CMK (cell line): ENCODE data around the gene CEACAM1.
"Not testable (repeated sequence)": the region's sequence is repeated elsewhere in the genome, so short reads cannot be mapped to it uniquely, and the experiment has no call there.

ENCODE experiments used
- DNase-seq: peaks from one replicate; pipeline ENCODE4 v3.0.0-alpha.2; 2010; ENCODE audit warnings: low read depth

The CEACAM1 gene

DNA sequence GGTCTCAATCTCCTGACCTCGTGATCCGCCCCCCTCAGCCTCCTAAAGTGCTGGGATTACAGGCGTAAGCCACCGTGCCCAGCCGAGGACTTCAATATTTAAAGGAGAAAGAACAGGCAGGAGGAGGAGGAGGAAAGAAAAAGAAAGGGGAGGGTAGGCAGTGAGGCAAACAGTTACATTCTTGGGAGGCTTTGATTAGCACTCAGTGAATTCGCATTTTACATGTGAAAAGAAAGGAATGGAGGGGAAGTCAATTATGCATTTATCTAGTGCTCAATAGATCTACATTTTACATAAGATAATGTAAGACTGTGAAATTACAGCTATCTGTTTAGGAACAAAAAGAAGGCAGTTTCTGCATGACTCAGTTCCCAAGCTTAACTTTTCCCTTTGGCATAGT is 54.6 kb downstream of the CEACAM1 start:
- no peak for DNase-seq

DNA sequence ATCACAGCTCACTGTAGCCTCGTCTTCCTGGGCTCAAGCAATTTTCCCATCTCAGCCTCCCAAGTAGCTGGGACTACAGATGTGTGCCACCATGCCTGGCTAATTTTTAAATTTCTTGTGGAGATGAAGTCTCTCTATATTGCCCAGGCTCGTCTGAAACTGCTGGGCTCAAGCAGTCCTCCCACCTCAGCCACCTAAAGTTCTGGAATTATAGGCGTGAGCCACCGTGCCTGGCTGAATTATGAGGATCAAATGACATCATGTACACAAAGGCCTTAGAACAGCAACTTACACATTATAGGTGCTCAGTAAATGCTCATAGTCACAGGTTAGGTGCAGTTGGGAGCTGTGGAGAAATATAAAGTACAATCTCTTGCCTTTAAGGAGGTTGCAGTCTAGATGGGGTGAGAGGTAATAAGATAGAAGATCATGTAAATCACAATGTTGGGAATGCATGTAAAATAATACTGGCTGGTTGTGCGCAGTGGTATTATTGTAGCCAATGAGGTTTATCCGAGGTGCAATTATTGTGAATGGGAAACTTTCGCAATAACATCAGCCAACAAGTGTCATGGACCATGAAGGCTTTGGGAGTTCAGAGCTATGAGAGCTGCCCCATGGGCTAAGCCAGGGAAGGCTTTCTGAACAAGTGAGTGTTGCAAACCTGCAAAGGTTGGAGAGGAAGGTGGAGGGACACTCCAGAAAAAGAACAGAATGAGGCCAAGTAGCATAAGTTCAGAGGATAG is 55.7 kb downstream of the CEACAM1 start:
- DNase-seq = no peak

DNA sequence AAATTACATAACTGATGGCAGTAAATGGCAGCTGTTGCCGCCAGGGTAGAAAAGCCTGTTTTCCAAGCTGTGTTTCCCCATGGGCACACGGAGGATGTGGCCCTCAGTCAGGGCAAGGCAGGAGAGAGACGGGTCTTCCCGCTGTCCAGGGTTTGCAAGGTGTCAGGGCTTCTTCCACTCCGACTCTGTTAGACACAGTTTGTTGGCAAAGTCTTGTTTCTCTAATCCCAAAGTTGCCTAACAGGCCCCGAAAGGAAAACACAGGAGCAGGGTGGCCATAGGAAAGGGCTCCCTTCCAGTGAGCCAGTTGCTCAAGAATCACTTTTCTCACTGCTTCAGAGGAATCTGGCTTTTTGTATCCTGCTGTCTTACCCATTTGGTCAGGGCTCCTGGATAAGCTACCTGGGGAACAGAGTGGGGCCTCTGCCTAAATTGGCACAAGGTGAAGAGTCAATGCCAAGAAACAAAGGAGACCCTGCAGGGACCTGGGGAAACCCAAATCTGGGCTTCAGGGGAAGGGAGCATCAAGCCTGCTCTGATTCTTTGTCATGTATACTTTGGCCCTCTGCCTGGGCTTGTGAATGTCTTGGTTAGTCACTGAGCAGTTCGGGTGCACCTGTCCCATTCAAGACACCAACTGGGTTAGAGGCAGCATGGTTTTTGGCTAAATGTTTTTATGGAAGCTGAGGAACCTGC is 56.6 kb downstream of the CEACAM1 start:
- no peak for DNase-seq

DNA sequence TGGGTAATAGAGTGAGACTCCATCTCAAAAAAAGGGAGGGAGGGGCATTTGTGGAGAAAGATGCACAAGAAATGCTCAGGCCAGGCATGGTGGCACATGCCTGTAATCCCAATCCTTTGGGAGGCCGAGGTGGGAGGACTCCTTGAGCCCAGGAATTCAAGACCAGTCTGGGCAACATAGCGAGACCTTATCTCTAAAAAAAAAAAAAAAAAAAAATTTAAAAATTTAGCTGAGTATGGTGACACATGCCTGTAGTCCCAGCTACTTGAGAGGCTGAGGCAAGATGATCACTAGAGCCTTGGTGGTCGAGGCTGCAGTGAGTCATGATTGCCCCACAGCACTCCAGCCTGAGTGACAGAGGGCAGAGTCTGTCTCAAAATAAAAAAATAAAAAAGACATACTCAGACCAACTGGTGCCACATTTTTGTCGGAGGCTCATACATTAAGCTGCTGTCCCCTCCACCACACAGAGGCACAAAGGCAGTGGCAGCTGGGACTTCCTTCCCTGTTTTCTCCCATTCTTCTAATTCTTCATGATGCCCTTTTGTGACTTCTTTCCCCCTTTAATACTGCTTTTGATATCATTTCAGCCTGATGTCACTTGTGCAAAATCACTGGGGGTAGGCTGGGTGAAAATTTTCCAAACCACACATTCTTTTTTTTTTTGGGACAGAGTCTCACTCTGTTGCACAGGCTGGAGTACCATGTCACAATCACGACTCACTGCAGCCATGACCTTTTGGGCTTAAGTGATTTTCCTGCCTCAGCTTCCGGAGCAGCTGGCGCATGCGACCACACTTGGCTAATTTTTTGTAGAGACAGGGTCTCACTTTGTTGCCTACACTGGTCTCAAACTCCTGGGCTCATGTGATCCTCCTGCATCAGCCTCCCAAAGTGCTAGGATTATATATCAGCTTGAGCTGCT is 58.7 kb downstream of the CEACAM1 start:
- DNase-seq = no peak

DNA sequence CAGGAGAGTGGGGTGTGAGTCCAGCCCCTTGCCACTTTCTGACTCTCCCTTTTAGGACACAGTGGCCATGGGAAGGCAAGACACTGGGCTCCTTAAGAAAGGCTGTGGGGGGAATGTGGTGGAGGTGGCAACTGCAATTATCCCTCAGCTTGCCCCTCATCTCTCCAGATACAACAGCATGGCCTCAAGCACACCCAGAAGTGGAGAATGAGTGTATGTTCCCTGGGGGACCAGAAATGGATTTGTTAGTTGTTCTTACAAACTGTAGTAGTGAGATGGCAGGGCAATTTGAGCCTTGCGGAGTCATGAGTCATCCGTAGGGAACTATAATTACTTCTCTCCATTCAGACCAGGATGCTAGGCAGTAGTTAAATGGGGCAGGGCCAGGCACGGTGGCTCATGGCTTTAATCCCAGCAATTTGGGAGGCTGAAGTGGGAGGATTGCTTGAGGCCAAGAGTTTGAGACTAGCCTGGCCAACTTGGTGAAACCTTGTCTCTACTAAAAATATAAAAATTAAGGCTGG is 59.9 kb downstream of the CEACAM1 start:
- DNase-seq = no peak

DNA sequence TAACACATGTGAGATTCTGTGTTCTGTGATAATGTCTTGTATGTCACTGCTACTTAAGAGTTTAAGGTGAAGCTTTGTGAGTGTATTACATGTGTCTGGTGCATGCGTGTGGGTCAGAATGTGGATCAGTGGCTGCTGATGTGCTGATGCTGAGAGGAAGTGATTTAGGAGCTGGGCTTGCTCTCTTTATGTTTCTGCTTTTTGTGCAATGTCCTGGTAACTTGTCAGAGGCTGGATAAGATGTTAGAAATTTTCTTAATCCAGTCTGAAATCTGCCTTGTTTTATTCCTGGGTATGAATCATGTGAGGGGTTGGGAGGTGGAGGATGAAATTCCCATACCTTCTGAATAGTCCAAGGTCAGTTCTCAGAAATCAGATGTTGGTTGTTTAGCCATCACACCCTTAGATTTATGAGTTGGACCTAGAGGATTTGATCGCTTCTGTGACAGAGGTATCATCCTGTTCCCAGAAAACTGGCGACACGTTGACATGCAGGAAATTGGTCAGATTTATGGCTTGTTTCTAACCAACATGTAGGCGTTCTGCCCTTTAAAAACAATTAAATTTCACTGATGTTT is 61.0 kb downstream of the CEACAM1 start:
- DNase-seq = no peak

DNA sequence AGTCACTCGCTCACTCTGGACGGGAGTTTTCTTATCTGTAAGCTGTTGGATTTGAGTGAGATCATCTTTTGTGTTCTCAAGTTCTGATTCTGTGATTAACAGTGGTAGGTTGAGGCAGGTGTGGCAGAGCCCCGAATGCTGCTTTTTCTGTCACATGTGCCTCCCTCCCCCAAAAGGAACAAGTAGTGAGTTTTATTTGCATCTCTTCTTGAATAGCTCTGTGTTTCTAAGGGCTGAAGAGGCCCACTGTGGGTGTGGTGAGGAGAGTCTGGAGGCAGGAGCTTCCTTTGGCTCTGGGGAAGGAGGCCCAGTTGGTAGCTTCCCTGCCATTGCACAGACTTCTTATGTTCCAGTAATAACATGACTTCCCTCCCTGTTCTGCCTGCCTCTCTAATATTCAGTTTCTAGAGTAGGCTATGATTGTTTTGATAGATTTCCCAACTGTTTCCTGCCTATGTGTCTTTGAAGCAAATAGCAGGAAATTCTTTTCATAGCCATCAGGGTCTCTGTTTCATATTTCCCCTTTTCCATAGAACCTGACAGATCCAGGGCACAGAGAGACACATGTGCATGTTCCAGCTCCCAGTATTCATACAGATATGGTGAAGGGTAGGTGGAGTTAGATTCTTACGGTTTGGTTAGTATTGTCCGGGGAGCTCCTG is 61.6 kb downstream of the CEACAM1 start:
- DNase-seq = no peak

DNA sequence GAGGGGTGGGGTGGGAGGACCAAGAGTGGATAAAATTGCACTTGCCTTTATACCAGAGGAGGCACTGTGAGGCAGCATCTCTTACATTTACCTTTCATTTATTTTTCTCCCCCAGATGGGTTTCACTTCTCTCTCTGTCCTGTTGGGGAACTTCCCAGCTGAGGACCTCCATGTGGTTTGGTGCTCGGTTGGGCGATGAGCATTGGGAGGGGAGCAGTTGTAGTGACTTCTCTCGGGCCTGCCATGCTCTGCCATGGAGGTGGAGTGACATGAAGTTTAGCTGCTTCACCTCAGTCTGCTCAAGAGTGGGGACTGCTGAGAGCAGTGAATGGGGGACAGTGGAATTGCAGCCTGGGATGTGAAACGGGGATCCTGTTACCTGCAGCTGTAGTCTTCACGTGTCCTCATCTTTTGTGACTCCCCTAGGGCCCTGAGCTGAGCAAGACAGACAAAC is 62.4 kb downstream of the CEACAM1 start:
- no peak for DNase-seq

DNA sequence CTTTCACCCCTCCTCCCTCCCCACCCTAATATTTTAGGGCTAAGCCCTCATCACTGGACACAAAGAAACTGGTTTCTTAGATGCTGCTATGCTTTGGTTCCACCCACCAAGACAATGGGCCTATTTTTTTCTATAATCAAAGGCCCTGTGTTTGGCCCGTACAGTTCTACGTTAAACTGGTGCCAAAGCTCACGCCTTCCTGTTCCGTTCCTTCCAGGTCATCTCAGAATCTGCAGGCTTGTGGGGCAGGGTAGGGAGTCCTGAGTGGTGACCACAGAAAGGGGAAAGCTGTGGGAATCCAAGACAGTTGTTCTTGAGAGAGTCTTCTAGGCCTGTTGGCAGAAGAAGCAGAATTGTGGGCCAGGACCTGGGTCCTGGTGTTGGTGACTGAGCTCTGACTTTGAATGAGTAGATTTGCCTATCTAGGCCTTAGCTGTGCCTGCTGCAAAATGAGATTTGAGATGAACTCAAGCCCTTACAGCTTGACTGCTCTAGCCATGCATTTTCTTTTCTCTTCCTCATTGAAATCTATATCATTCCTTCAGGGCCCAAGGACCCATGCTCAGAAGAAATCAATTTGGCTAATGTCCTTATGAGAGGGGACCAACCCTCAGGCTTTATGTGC is 66.5 kb downstream of the CEACAM1 start:
- DNase-seq = no peak

DNA sequence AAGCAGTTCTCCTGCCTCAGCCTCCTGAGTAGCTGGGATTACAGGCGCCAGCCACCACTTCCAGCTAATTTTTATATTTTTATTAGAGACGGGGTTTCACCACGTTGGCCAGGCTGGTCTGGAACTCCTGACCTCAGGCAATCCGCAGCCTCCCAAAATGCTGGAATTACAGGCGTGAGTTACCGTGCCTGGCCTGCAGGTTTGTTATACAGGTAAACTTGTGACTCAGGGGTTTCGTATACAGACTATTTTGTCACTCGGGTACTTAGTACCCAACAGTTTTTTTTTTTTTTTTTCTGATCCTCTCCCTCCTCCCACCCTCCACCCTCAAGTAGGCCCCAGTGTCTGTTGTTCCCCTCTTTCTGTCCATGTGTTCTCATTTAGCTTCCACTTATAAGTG is 67.0 kb downstream of the CEACAM1 start:
- not testable (repeated sequence) for DNase-seq

DNA sequence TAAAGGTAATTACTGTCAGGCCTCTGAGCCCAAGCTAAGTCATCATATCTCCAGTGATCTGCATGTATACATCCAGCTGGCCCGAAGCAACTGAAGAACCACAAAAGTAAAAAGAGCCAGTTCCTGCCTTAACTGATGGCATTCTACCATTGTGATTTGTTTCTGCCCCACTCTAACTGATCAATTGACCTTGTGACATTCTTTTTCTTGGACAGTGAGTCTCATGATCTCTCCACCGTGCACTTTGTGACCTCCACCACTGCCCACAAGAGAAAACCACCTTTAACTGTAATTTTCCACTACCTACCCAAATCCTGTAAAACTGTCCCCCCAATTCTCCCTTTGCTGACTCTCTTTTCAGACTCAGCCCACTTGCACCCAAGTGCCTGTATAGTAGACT is 68.4 kb downstream of the CEACAM1 start:
- DNase-seq = no peak
